Mucosa of stomach (tissue), 1 donor: ENCODE data around the gene CACNB4.

Experiments used
- H3K27me3 ChIP-seq: one replicate; pipeline ENCODE4 v1.7.0; 2013; ENCODE audit warnings: mild to moderate bottlenecking, low read length; ENCODE audit not compliant: control insufficient read depth, insufficient read depth
- H3K36me3 ChIP-seq: one replicate; pipeline ENCODE4 v1.7.0; 2013; ENCODE audit warnings: low read length; ENCODE audit not compliant: control insufficient read depth, insufficient read depth
- H3K4me1 ChIP-seq: one replicate; pipeline ENCODE4 v1.7.0; 2013; ENCODE audit warnings: mild to moderate bottlenecking, low read length; ENCODE audit not compliant: control insufficient read depth, insufficient read depth
- H3K4me3 ChIP-seq: one replicate; pipeline ENCODE4 v1.7.0; 2013; ENCODE audit warnings: low read length
- H3K9ac ChIP-seq: one replicate; pipeline ENCODE4 v1.7.0; 2013; ENCODE audit warnings: mild to moderate bottlenecking, low read length, moderate library complexity
- H3K9me3 ChIP-seq: one replicate; pipeline ENCODE4 v1.7.0; 2013; ENCODE audit warnings: mild to moderate bottlenecking, low read length, moderate library complexity; ENCODE audit not compliant: control insufficient read depth
- donor health status: Pancreatic carcinoma.

Gene CACNB4

DNA sequence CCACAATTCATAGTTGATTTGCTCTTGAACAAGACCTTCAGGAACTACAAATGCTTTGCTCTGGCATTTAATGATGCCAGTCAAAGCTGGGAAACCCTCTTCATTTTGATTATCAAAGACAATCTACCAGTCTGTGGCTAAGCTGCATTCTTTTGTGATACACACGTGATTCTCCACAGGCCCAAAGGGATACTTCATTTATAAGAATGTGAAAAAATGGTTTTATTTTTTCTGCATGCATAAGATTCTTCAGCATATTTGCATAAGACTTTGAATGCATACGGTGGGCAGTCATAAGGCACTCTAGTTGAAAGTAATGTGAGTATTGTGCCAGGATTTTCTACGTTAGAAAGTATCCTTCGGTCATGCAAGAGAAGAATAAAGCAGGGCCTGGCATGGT, 237.7 kb downstream of the CACNB4 start:
- H3K9me3 ChIP-seq: no peaks in the 10 kb centered on the region
- no peaks in the 10 kb centered on the region for H3K27me3 ChIP-seq
- H3K4me3 ChIP-seq: no peak overlapping the region
- H3K4me1 ChIP-seq: no peaks in the 10 kb centered on the region
- H3K36me3 ChIP-seq: no peaks in the 10 kb centered on the region
- H3K9ac ChIP-seq: no peak overlapping the region

DNA sequence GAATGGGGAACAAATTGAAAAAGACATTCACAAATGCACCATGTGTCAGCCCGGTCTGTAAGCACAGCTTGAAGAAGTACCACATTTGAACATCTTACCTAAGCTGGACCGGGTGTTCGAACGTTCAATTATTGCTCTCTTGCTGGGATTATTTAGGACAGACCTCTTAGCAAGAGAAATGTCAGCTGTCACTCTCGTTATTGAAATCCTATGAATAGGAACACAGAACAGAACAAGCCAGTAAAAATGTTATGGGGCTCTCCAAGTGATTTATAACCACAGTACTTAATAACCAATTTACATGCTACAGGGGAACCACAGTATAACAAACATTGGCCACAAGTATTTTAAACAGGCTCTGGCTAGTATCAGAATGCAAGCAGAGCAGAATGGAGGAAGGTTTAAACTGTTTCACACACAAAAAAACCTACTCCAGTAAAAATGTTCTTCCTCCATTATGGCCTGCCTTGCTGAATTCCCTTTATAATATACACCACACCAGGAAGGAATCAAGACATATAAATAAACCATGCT, 238.2 kb downstream of the CACNB4 start:
- no peaks in the 10 kb centered on the region for H3K9me3 ChIP-seq
- H3K9ac ChIP-seq: no peak overlapping the region
- no peaks in the 10 kb centered on the region for H3K36me3 ChIP-seq
- H3K27me3 ChIP-seq: no peaks in the 10 kb centered on the region
- no peaks in the 10 kb centered on the region for H3K4me1 ChIP-seq
- H3K4me3 ChIP-seq: no peak overlapping the region

DNA sequence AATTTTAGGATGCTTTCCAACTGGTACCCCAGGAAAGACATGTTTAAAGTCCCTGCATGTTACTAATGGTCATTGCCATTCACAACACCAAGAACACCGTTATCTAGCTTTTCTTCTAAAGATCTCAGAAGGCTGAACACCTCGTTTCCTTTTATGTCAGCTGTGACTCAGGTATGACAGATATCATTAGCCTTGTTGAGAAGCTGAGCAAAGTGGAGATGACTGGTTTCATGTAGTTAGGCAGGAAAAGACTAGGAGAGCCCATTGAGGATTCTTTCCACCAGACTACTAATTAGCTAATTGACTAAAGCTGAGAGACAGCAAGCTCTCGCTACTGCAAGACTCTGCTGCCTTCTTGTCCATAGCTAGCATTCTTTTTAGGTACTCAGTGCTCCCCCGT, 238.6 kb downstream of the CACNB4 start:
- H3K4me3 ChIP-seq: no peak overlapping the region
- no peak overlapping the region for H3K9ac ChIP-seq
- no peaks in the 10 kb centered on the region for H3K9me3 ChIP-seq
- no peaks in the 10 kb centered on the region for H3K27me3 ChIP-seq
- H3K36me3 ChIP-seq: no peaks in the 10 kb centered on the region
- no peaks in the 10 kb centered on the region for H3K4me1 ChIP-seq

DNA sequence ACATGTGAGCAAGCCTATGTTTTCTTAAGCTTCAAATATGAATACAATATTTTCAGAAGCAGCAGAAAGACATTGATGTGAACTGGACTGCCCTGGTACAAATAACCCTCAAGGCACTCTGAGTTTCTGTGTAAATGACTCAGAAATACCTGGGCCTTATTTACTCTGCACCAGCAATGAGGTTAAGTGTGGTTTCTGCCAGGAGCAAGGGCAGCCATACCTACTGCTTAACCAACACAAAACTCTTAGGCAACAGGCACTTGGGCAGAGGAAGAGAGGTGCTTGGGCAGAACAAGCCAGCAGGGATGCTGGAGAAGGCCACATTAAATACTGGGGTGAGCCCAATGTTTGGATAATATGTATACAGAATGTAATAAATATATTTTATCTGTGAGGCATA, 241.2 kb downstream of the CACNB4 start:
- H3K4me3 ChIP-seq: no peak overlapping the region
- no peaks in the 10 kb centered on the region for H3K9me3 ChIP-seq
- H3K4me1 ChIP-seq: no peaks in the 10 kb centered on the region
- H3K27me3 ChIP-seq: no peaks in the 10 kb centered on the region
- no peaks in the 10 kb centered on the region for H3K36me3 ChIP-seq
- no peak overlapping the region for H3K9ac ChIP-seq

DNA sequence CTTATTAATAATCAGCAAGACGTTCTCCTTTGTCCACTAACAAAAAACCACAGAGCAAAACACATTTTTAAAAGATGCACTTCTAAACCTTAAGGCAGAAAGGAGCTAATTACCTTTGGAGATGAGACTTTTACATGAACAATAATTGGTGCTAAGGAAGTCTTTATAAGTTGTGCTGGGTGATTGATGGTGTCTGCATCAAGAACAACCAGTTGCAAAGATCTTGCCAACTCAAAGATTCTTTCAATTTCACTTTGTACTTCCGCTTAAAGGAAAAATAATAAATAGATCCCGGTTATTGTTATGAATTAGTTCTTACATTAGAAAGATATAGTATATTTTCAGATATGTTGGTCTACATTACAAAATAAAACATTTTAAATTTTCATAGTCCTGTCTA, 243.7 kb downstream of the CACNB4 start:
- Histone ChIP-seq H3K9ac (no peak overlapping the region), H3K4me1 (no peaks in the 10 kb centered on the region), H3K27me3 (no peaks in the 10 kb centered on the region), H3K36me3 (no peaks in the 10 kb centered on the region), H3K4me3 (no peak overlapping the region), H3K9me3 (no peaks in the 10 kb centered on the region)

DNA sequence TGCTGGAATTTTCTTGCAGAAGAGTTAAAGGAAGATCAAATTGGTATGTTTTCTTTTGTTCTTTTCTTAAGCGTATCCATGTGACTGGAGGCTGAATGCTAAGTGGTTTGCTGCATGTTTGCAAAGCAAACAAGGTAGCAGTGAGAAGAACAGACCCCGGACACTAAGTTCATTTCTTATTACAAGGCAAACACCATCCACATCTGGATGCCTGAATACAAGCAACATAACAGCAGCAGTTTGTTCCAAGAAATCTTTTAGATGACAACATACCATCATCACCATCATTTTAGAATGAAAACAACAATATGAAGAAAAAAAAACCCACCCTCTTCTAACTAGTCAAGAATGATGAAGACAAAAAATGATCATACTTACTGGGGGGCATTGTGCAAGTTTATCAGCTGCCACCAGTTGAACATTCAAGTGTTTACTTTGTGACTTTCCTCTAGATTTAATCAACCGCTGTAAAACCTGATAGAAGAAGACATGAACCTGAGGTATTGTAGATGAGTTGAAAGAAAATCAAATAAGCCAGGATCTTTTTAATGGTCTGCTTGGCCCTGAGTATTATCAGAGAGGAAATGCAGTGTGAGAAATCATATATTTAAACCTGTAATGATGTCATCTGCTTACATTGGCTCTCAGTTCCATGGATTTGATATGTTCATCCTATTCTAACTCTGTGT, 245.6 kb downstream of the CACNB4 start:
- no peak overlapping the region for H3K4me3 ChIP-seq
- no peak overlapping the region for H3K9ac ChIP-seq
- no peaks in the 10 kb centered on the region for H3K27me3 ChIP-seq
- no peaks in the 10 kb centered on the region for H3K9me3 ChIP-seq
- H3K36me3 ChIP-seq: no peaks in the 10 kb centered on the region
- peaks cover 11% of the 10 kb centered on the region for H3K4me1 ChIP-seq

DNA sequence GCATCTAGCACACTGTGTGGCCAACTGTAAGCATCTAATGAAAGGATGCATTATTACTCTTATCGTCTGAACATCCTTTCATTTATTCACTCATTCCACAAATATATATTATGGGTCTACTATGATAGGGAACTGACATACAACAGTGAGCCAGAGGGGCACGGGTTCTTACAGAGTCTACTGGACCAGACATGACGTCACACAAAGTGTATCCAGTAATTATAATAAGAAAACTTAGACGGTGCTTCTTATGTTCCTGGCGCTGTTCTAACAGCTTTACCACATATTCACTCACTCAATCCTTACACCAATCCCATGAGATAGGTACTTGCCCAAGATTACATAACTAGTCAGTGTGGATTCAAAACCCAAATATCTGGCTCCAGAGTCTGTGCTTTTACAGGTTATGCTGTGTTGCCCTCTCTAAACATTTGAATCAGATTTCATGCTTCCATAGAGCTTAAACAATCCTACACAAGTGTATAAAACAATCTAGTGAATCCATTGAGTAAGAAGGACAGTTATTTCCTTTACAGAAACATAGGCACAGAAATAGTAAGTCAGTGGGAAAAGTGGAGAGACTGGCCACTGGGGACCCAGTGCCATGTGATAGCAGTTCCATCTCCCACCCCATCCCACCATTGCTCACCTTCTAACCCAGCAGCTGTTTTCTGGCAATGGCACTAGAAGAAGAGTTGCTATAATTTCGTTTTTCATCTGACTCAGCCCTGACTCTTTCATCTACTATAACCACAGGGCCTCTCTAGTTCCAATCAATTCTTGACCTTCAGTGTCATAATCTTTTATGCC, 246.4 kb downstream of the CACNB4 start:
- peaks cover 11% of the 10 kb centered on the region for H3K4me1 ChIP-seq
- no peaks in the 10 kb centered on the region for H3K27me3 ChIP-seq
- H3K4me3 ChIP-seq: no peak overlapping the region

DNA sequence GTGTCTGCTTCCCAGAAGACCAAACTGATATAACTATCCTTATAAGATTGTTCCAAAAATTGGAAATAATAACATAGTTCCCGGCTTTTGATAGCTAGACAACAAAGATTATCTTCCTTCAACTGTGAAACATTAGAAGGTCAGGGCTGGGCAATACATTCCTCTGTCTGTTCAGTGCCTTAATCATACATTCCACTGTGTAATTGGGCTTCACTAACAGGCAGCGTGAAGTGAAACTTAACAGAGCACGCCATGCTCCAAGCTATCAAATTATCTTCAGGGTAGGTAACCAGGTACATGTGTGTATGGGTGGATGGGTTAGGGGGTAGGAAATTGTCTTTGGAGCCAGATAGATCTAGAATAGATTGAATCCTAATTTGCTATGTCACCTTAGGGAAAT, 247.1 kb downstream of the CACNB4 start:
- Histone ChIP-seq H3K36me3 (no peaks in the 10 kb centered on the region), H3K4me3 (no peak overlapping the region), H3K27me3 (no peaks in the 10 kb centered on the region), H3K4me1 (peaks cover 11% of the 10 kb centered on the region), H3K9ac (no peak overlapping the region), H3K9me3 (no peaks in the 10 kb centered on the region)

More for the DNA sequence above, 246.4 kb downstream of the CACNB4 start:
- no peak overlapping the region for H3K9ac ChIP-seq
- no peaks in the 10 kb centered on the region for H3K9me3 ChIP-seq
- no peaks in the 10 kb centered on the region for H3K36me3 ChIP-seq

DNA sequence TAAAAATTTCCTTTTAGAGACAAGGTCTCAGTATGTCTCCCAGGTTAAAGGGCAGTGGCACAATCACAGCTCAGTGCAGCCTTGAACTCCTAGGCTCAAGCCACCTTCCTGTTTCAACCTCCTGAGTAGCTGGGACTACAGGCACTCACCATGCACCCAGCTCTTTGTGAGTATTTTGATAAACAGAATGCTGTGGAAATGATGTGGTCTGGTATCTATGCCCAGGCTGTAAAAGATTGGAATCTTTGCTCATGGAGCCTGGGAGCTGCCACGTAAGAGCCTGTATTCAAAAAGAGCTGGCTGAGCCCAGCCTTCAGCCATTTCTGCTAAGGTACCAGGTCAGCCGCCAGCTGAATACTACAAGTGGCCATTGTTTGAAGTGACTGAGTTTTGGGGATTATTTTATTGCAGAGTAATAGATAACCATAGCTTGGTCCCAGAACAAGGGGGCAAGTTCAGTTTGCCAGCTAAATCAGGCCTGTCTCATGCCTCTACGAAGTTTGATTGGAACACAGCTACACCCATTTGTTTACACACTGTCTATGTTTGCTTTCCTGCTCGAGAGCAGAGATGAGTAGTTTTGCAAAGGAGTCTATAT, 249.3 kb downstream of the CACNB4 start:
- H3K4me1 ChIP-seq: peaks cover 11% of the 10 kb centered on the region
- H3K9ac ChIP-seq: no peak overlapping the region
- H3K9me3 ChIP-seq: no peaks in the 10 kb centered on the region
- H3K36me3 ChIP-seq: no peaks in the 10 kb centered on the region
- no peak overlapping the region for H3K4me3 ChIP-seq
- no peaks in the 10 kb centered on the region for H3K27me3 ChIP-seq

DNA sequence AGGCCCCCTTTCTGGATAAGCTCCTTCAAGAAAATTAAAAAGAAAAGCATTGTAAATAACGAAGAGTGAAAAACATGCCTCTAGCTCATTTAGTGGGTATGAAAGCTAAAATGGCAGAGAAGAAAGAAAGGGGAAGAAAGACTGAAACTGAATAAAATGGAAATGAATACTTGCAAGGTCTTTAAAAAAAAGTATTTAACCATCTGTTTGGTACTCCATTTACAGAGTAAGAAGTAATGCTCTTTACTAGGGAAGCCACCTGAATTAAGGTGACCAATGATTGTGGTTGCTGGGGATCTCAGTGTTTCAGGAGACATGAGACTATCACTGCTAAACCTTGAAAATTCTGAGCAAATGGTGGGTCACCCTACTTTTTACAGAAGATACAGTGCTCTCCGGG, 253.0 kb downstream of the CACNB4 start:
- Histone ChIP-seq H3K4me1 (peaks cover 11% of the 10 kb centered on the region), H3K4me3 (no peak overlapping the region), H3K27me3 (no peaks in the 10 kb centered on the region), H3K9me3 (no peaks in the 10 kb centered on the region), H3K36me3 (no peaks in the 10 kb centered on the region), H3K9ac (no peak overlapping the region)

DNA sequence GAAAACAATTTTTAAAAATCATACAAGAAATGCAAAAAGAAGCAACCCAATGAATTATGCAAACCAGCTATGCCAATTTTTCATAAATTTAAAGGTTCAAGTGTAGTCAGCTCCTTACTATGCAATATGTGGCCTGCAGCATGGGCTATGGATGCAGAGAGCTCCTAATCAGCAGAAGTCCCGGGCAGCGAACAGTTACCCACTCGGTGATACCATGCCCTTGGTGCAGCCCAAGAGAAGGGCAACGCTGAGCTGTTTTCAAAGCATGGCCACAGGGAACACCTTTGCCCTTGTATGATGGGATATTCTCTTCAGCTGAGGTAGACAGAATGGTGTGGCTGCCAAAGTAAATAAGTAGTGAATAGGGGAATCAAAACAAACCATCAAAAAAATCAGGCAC, 253.4 kb downstream of the CACNB4 start:
- H3K4me1 ChIP-seq: peaks cover 11% of the 10 kb centered on the region
- no peaks in the 10 kb centered on the region for H3K27me3 ChIP-seq
- H3K9ac ChIP-seq: no peak overlapping the region
- H3K9me3 ChIP-seq: no peaks in the 10 kb centered on the region
- no peaks in the 10 kb centered on the region for H3K36me3 ChIP-seq
- H3K4me3 ChIP-seq: no peak overlapping the region
